GM18907 (cell line): ENCODE results near the gene CPNE4.
A peak's percentile ranks its signal among the peaks of the same experiment; 100 is the strongest.

Source experiments
- ATAC-seq: cut with Tn5 transposase; IDR thresholded peaks from one replicate; pipeline ENCODE4 v1.9.1; 2021; ENCODE audit warnings: mild to moderate bottlenecking, moderate library complexity; ENCODE audit not compliant: unreplicated experiment

The CPNE4 gene

GRCh38 chr3:132017137-132017536 lies 17.7 kb downstream of the CPNE4 start:
- no peak for ATAC-seq

DNA sequence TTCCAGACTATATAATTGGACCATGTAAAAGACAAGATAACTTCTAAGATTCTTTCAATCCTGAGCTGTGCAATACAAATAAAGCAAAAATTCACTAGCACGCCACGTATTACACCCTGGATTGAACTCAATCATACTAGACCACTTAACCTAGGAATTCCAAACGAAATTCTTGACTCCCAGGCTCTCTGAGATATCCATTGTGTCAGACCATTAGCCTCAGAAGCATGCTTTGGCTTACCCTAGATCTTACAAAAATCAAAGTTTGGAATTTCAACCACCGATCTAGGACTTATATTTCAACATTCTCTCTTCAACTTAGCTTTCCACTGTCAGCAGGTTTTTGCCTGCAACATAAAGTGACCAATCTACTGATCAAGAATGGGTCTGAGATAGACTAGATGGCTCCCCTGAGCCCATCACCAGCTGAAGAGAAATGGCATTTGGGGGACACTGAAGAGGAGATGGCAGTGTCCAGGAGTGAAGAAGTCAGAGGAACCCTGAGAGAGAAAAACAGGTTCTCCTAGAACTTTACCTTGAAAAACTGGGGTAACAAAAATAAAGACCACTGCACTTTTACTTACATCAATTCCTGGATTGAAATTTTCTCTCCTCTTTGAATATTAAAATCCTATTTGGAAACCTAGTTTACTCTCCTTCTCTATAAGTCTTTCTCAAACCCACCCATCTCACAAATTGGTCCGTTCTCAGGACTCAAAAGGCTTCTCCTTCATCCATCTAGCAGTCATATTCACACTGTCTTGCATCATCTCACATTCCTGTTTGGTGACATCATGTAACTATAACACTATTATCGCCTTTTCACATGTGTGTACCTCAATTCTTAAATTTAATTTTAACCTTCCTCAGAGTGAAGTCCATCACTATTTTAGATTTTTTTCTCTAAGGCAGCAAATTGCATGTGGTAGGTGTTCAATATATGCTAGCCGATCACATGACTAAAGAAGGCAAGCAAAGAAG lies 18.5 kb downstream of the CPNE4 start:
- no peak for ATAC-seq

- ATAC-seq: no peak
Observed at GRCh38 chr3:132014105-132014504, 20.7 kb downstream of the CPNE4 start.

GRCh38 chr3:132009241-132009640 lies 25.6 kb downstream of the CPNE4 start:
- ATAC-seq: no peak

DNA sequence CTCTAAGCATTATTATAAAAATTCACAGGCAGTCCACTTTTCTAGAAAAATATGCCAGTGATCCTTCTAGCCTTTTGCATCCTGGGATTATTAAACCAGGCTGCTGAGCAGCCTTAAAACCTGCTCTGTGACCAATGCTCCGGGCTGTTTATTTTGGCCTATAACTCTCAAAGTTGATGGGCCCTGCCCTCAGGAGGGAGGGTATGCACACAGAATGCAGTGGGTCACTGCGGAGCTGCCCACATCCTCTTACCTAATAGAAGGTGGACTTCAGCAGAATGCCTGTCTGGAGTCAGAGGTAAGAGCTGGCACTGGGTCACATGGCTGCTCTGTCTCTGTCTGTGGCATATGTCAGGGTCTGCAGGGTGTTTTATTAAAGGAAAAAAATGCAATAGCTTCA lies 26.0 kb downstream of the CPNE4 start:
- ATAC-seq: no peak

GRCh38 chr3:132007617-132008016 lies 27.2 kb downstream of the CPNE4 start:
- no peak for ATAC-seq

GRCh38 chr3:132006605-132007204 lies 28.1 kb downstream of the CPNE4 start:
- peak; percentile 44 for ATAC-seq

GRCh38 chr3:132004571-132004970 lies 30.2 kb downstream of the CPNE4 start:
- ATAC-seq: no peak

- ATAC-seq: no peak
Observed at GRCh38 chr3:132003685-132004084, 31.1 kb downstream of the CPNE4 start.

DNA sequence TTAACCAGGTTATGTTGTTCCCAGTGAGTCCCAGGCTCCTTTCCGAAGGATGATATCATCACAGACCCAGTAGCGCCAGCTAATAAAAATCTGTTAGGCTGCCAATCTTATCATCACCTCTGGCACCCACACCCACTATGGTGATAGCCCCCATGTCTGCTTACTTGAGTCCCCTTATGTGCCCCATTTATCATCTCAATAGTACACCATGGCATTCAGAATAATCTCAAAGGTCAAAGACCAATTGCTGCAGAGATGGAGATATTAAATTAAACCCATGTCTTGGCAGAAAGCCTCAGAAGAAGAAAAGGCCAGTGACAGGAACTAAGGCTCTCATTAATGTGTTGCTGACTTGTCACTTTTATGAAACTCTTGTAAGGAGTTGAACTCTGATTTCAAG lies 32.8 kb downstream of the CPNE4 start:
- no peak for ATAC-seq

DNA sequence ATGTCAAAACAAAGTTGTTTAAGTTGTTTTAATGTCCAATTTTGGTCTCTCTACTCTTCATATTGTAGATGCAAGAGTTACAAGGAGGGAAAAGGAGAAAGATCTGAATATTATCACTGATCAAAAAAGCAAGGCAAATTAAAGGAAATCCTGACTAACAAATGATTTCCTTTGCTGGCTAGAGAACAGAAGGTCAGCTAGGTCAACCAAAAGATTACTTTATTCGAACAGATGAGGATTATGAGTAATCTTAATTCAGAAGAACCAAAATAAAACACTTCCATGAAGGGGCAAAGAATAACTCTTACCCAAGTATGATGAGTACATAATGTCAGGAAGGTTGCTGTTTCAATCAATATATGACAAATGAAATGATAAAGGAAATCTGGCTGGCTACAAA lies 33.8 kb downstream of the CPNE4 start:
- no peak for ATAC-seq

DNA sequence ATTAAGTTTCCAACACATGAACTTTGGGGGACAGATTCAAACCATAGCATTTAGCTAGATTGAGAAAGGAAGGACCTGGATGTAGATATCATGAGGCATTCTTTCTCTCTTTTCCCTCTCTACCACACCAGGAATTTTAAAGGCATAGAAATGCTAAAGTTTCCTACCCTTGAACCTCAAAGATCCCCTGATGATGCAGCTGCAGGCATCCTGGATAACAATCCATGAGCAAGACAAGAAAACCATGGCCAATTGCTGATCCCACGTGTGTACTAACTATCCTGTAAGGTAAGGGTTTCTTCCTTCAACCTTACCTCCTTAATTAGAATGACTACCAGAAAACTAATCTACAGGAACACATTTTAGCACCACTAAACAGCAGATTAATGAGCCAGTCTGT lies 36.8 kb downstream of the CPNE4 start:
- no peak for ATAC-seq

DNA sequence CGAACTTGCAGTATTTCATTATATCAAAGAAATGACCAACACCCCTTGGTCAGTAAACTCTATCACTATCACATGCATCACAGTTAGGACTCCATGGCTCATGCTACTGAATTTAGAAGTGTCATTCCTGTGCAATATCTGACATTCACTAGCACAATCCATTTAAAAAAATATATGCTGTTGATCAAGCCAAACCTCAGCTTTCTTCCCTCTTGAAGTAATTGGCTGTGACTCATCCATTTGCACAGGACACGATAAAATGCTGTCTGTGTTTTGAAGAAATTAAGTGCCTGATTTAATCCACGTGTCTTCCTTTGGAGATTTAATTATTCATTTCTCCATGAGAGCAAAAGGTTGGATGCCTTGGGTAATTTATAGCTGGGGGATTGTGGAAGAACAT lies 38.9 kb downstream of the CPNE4 start:
- ATAC-seq: no peak

DNA sequence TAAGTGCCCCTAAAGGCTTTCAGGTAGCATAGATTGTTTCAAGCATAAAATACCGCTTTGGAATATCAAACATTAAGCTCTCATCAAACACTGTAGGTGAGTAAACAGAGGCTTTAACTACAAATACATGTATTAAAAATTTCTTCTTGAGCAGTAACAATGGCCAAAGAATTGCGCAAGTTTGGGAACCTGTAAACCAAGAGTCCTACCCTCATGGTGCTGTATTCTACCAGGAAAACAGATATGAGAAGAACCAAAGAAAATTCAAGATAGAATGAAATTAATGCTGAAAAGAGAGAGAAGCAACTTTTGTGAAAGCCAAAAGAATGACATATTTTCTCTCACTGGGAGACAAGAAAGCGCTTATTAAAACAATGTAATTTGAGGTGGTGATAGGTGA lies 45.5 kb downstream of the CPNE4 start:
- ATAC-seq: no peak

GRCh38 chr3:131988209-131988608 lies 46.6 kb downstream of the CPNE4 start:
- ATAC-seq: no peak

DNA sequence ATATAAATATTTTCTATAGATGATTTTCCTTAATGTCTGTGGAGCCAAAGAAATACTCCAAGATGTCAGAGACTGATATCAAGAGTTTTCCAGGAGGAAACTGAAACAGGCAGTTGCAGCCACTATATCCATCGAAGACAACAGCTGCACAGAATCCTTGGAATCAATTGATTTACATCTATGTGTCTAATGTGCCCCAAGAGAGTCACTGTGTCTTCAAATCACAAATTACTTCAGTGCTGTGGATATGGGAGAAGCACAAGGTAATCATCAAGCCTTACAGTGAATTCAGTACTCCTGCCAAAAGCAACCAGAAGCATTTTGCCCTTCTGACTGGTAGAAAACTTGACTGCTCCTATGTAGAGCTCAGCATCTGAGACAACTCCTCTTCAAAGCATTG lies 51.1 kb downstream of the CPNE4 start:
- no peak for ATAC-seq

DNA sequence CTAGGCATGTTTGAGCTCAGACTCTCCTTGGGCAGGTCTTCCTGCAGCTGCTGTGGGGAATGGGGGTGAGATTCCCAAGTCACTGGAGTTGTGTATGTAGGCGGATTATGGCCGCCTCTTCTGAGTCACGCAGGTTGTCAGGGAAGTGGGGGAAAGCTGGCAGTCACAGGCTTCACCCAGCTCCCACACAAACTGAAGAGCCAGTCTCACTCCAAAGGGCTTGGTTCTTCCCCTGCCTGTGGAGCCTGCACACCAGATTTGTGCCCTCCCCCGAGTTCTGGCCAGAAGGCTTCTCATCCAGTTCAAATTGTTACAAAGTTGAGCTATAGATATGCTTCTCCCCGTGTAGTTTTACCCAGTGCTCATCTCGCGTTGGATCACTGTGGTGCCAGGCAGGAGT lies 53.5 kb downstream of the CPNE4 start:
- no peak for ATAC-seq

DNA sequence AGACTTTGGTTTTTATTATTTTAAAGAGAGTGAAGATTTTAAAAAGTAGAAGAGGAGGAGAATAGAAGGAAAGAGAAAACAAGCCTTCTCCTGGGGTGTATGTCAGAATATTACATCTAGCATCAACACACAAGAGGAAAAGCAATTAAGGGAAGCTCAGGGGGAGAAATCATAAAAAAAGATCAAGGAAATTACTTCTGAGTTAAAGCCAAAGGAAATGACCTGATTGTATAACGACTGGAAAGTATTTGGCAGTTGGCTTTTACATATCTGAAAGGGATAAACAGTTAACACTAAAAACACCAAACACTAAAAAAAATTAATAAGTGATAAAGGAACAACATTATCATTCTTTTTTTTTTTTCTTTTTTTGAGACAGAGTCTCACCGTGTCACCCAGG lies 58.4 kb downstream of the CPNE4 start:
- ATAC-seq: no peak

DNA sequence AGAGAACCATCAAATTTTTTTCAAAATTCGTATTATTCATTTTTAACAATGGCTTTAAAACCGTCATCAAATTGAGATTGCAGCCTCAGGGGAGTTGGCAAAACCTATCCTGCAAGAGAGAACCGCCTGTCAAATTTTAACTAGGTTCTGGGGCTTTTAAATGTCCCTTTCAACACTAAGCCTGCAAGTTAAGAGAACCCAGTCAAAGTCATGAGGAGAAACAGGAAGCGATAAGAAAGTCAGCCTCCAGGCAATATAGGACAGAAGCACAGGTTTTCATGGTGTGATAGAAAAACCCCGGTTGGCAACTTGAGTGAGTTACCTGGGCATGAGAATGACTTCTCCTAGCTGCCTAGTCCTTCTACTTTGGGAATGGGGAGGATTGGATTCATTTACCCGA lies 59.8 kb downstream of the CPNE4 start:
- ATAC-seq: no peak

GRCh38 chr3:131973731-131974130 lies 61.1 kb downstream of the CPNE4 start:
- no peak for ATAC-seq

- no peak for ATAC-seq
Observed at GRCh38 chr3:131972550-131972949, 62.3 kb downstream of the CPNE4 start.

- no peak for ATAC-seq
Observed at GRCh38 chr3:131972091-131972490, 62.7 kb downstream of the CPNE4 start.
